Omental fat pad (tissue), 4 donors: ENCODE data around the gene GPS1. TPM values are rescaled to one million over a fixed set of nuclear protein-coding genes. Genes with fewer than 3 reads are reported as not detected.

Experiments used
- ATAC-seq: fragments of 150-250 bp; one replicate; pipeline ENCODE4 v1.9.1; 2016; ENCODE audit warnings: mild to moderate bottlenecking, moderate library complexity; ENCODE audit not compliant: low FRiP score
- DNase-seq: peaks from one replicate; pipeline ENCODE4 v3.0.0-alpha.2; 2019; ENCODE audit warnings: low spot score
- CTCF ChIP-seq, 3 donors: fragments of 450-650 bp; IDR thresholded peaks; one replicate each; pipeline ENCODE4 v1.5.1; 2016 to 2017; ENCODE audit warnings: antibody characterized with exemption in 3 of 3, mild to moderate bottlenecking in 3 of 3, moderate library complexity in 2 of 3
- total RNA-seq, 4 donors: library from RNA; depleted of rRNA; stranded (reverse); fragments of >200 nt; gene quantifications; one replicate each; pipeline ENCODE4 v1.1.0, GENCODE V29; 2016

The GPS1 gene
- total RNA-seq, 4 donors from 2014 or later = 67.3 to 86.8 (median 81.4) TPM

- ATAC-seq (peak; percentile 49), DNase-seq (no peak)
- no peak for TF ChIP-seq CTCF (IDR thresholded peaks at IDR 0.05)
These were observed 52.1 kb downstream of the GPS1 start for GRCh38 chr17:82103553-82104451.

GRCh38 chr17:82104797-82105416 is 53.2 kb downstream of the GPS1 start:
- no peak for TF ChIP-seq CTCF (IDR thresholded peaks at IDR 0.05)
- no peak for DNase-seq
- no peak for ATAC-seq

GRCh38 chr17:82105417-82105881 is 53.8 kb downstream of the GPS1 start:
- no peak for ATAC-seq
- no peak for TF ChIP-seq CTCF (IDR thresholded peaks at IDR 0.05)
- DNase-seq = no peak

GRCh38 chr17:82105882-82106687 is 54.4 kb downstream of the GPS1 start:
- no peak for DNase-seq
- peak; percentile 34 for ATAC-seq
- no peak for TF ChIP-seq CTCF (IDR thresholded peaks at IDR 0.05)

GRCh38 chr17:82106688-82107305 is 55.1 kb downstream of the GPS1 start:
- no peak for TF ChIP-seq CTCF (IDR thresholded peaks at IDR 0.05)
- ATAC-seq (no peak), DNase-seq (no peak)

Other genes starting within 250 kb of the GPS1 start
- gene GCGR, start 247.7 kb upstream of the GPS1 start, total RNA-seq = not detected
- gene MCRIP1, start 218.6 kb upstream of the GPS1 start, total RNA-seq = 10 to 100 TPM; 49.6 to 78.5 (median 57.2) TPM
- under 1 TPM in 1 of 4 donors, not detected in 3; 0.65 TPM for gene PPP1R27, start 216.8 kb upstream of the GPS1 start, total RNA-seq
- gene P4HB, start 191.4 kb upstream of the GPS1 start, total RNA-seq = 100 to 1,000 TPM; 366 to 725 (median 608) TPM
- gene ARHGDIA, start 180.6 kb upstream of the GPS1 start, total RNA-seq = 100 to 1,000 TPM; 125 to 250 (median 161) TPM
- 10 to 100 TPM; 31.5 to 80.7 (median 41.6) TPM for gene ALYREF, start 160.3 kb upstream of the GPS1 start, total RNA-seq
- gene ANAPC11, start 160.2 kb upstream of the GPS1 start, total RNA-seq = 100 to 1,000 TPM in 3 of 4 donors, 10 to 100 TPM in 1; 82.3 to 152 (median 114) TPM
- gene NPB, start 149.7 kb upstream of the GPS1 start, total RNA-seq = 1 to 10 TPM in 1 of 4 donors, not detected in 3; 1.4 TPM
- gene PCYT2, start 140.5 kb upstream of the GPS1 start, total RNA-seq = 10 to 100 TPM; 36.5 to 64.7 (median 45.5) TPM
- 10 to 100 TPM; 15.4 to 25.7 (median 20.2) TPM for gene SIRT7, start 133.7 kb upstream of the GPS1 start, total RNA-seq
- 10 to 100 TPM; 22.2 to 31.5 (median 25.6) TPM for gene MAFG, start 124.2 kb upstream of the GPS1 start, total RNA-seq
- gene PYCR1, start 114.6 kb upstream of the GPS1 start, total RNA-seq = 10 to 100 TPM in 2 of 4 donors, 1 to 10 TPM in 2; 4.8 to 13.9 (median 10.8) TPM
- gene MYADML2, start 104.7 kb upstream of the GPS1 start, total RNA-seq = not detected
- not detected for gene NOTUM, start 90.7 kb upstream of the GPS1 start, total RNA-seq
- 10 to 100 TPM; 12.6 to 24.3 (median 15.1) TPM for gene ASPSCR1, start 74.3 kb upstream of the GPS1 start, total RNA-seq
- gene CENPX, start 29.0 kb upstream of the GPS1 start, total RNA-seq = 10 to 100 TPM; 41.1 to 77.2 (median 59.8) TPM
- 10 to 100 TPM in 1 of 4 donors, 1 to 10 TPM in 3; 4.7 to 12.3 (median 5.6) TPM for gene LRRC45, start 28.6 kb upstream of the GPS1 start, total RNA-seq
- gene RAC3, start 20.2 kb upstream of the GPS1 start, total RNA-seq = 10 to 100 TPM in 3 of 4 donors, 1 to 10 TPM in 1; 7.9 to 25.1 (median 12.0) TPM
- 100 to 1,000 TPM; 190 to 327 (median 225) TPM for gene DCXR, start 14.2 kb upstream of the GPS1 start, total RNA-seq
- gene RFNG, start 87 bp upstream of the GPS1 start, total RNA-seq = 10 to 100 TPM; 20.2 to 51.3 (median 32.0) TPM
- 10 to 100 TPM; 58.1 to 90.3 (median 85.7) TPM for gene DUS1L, start 13.9 kb downstream of the GPS1 start, total RNA-seq
- 1,000 to 10,000 TPM in 1 of 4 donors, 100 to 1,000 TPM in 3; 313 to 1,522 (median 467) TPM for gene FASN, start 46.3 kb downstream of the GPS1 start, total RNA-seq
- 10 to 100 TPM; 14.8 to 32.0 (median 21.9) TPM for gene CCDC57, start 160.9 kb downstream of the GPS1 start, total RNA-seq
- gene SLC16A3, start 177.1 kb downstream of the GPS1 start, total RNA-seq = 10 to 100 TPM; 25.1 to 68.0 (median 27.5) TPM
- 100 to 1,000 TPM in 2 of 4 donors, 10 to 100 TPM in 2; 54.7 to 117 (median 98.4) TPM for gene CSNK1D, start 221.8 kb downstream of the GPS1 start, total RNA-seq